ENCODE results near the gene B3GALT5. TPM values are rescaled to one million over a fixed set of nuclear protein-coding genes. Genes with fewer than 3 reads are reported as not detected.

B3GALT5 gene
- polyA plus RNA-seq, 1 donor (not counting 4 experiments of a cell fraction or from before 2014, with no cell fraction given), result not detected

- DNase-seq (ENCODE audit: low read depth, low spot score) (no peak), FAIRE-seq (no peak)
- Histone ChIP-seq H3K27ac (ENCODE audit: control insufficient read depth, insufficient read depth, low read length) (no peak overlapping the region), H4K20me1 (ENCODE audit: control insufficient read depth, extremely low read depth, insufficient read depth, low read length) (no peaks in the 10 kb centered on the region), H2AFZ (ENCODE audit: control insufficient read depth, low read length) (no peak overlapping the region), H3K9me1 (ENCODE audit: control insufficient read depth, extremely low read depth, insufficient read depth, low read length) (no peaks in the 10 kb centered on the region), H3K4me2 (ENCODE audit: control insufficient read depth, extremely low read depth, insufficient read depth, low read depth, low read length) (no peak overlapping the region), H3K79me2 (ENCODE audit: control insufficient read depth, insufficient read depth, low read length) (no peaks in the 10 kb centered on the region), H3K9me3 (ENCODE audit: control insufficient read depth, low read depth, low read length) (peaks cover 2% of the 10 kb centered on the region), H3K27me3 (ENCODE audit: control insufficient read depth, extremely low read depth, insufficient read depth, low read length) (no peaks in the 10 kb centered on the region), H3K9ac (ENCODE audit: control insufficient read depth, extremely low read depth, insufficient read depth, low read length) (no peak overlapping the region), H3K4me1 (ENCODE audit: control insufficient read depth, extremely low read depth, insufficient read depth, low read length) (no peaks in the 10 kb centered on the region), H3K36me3 (ENCODE audit: control insufficient read depth in 2 of 2, extremely low read depth in 1 of 2, insufficient read depth in 2 of 2, low read length in 2 of 2) (no peaks in the 10 kb centered on the region), H3K4me3 (ENCODE audit: control insufficient read depth in 2 of 3, extremely low read depth in 1 of 3, insufficient read depth in 2 of 3, low read depth in 1 of 3, low read length in 3 of 3) (no peak overlapping the region)
- dilution Hi-C loops (cut with MboI; ENCODE audit: extremely low pct_ligation_motif_present, low sequenced_read_pairs), result no loop called here
- TF ChIP-seq CTCF (optimal IDR thresholded peaks at IDR 0.05 in 1 of 3, IDR thresholded peaks at IDR 0.05 in 1 of 3, conservative IDR thresholded peaks at IDR 0.05 in 1 of 3; ENCODE audit: extremely low read depth in 1 of 3, insufficient read depth in 2 of 3, low read length in 3 of 3), result no peak
- no peak for TF ChIP-seq EZH2 (IDR thresholded peaks at IDR 0.05; ENCODE audit: low read length)
These were observed 45.4 kb upstream of the B3GALT5 start for GRCh38 chr21:39567180-39567972.

GRCh38 chr21:39568361-39568760 lies 44.4 kb upstream of the B3GALT5 start:
- H3K4me2 ChIP-seq (ENCODE audit: control insufficient read depth, extremely low read depth, insufficient read depth, low read depth, low read length), result no peak overlapping the region
- no peak overlapping the region for H2AFZ ChIP-seq (ENCODE audit: control insufficient read depth, low read length)
- no peaks in the 10 kb centered on the region for H4K20me1 ChIP-seq (ENCODE audit: control insufficient read depth, extremely low read depth, insufficient read depth, low read length)
- H3K27ac ChIP-seq (ENCODE audit: control insufficient read depth, insufficient read depth, low read length), result no peak overlapping the region
- H3K79me2 ChIP-seq (ENCODE audit: control insufficient read depth, insufficient read depth, low read length), result no peaks in the 10 kb centered on the region
- no peak overlapping the region for H3K9ac ChIP-seq (ENCODE audit: control insufficient read depth, extremely low read depth, insufficient read depth, low read length)
- H3K4me3 ChIP-seq (ENCODE audit: control insufficient read depth in 2 of 3, extremely low read depth in 1 of 3, insufficient read depth in 2 of 3, low read depth in 1 of 3, low read length in 3 of 3), result no peak overlapping the region
- H3K4me1 ChIP-seq (ENCODE audit: control insufficient read depth, extremely low read depth, insufficient read depth, low read length), result no peaks in the 10 kb centered on the region
- FAIRE-seq (no peak), DNase-seq (ENCODE audit: low read depth, low spot score) (no peak)
- no peaks in the 10 kb centered on the region for H3K27me3 ChIP-seq (ENCODE audit: control insufficient read depth, extremely low read depth, insufficient read depth, low read length)
- dilution Hi-C loops (cut with MboI; ENCODE audit: extremely low pct_ligation_motif_present, low sequenced_read_pairs), result no loop called here
- H3K36me3 ChIP-seq (ENCODE audit: control insufficient read depth in 2 of 2, extremely low read depth in 1 of 2, insufficient read depth in 2 of 2, low read length in 2 of 2), result no peaks in the 10 kb centered on the region
- peaks cover 2% of the 10 kb centered on the region for H3K9me3 ChIP-seq (ENCODE audit: control insufficient read depth, low read depth, low read length)
- H3K9me1 ChIP-seq (ENCODE audit: control insufficient read depth, extremely low read depth, insufficient read depth, low read length), result no peaks in the 10 kb centered on the region
- TF ChIP-seq CTCF (optimal IDR thresholded peaks at IDR 0.05 in 1 of 3, IDR thresholded peaks at IDR 0.05 in 1 of 3, conservative IDR thresholded peaks at IDR 0.05 in 1 of 3; ENCODE audit: extremely low read depth in 1 of 3, insufficient read depth in 2 of 3, low read length in 3 of 3) (no peak), EZH2 (IDR thresholded peaks at IDR 0.05; ENCODE audit: low read length) (no peak)
